ENCODE results near the gene WTIP. TPM values are rescaled to one million over a fixed set of nuclear protein-coding genes. Genes with fewer than 3 reads are reported as not detected.

WTIP gene
- total RNA-seq, 1 donor from 2014 or later, result 23.5 TPM

DNA sequence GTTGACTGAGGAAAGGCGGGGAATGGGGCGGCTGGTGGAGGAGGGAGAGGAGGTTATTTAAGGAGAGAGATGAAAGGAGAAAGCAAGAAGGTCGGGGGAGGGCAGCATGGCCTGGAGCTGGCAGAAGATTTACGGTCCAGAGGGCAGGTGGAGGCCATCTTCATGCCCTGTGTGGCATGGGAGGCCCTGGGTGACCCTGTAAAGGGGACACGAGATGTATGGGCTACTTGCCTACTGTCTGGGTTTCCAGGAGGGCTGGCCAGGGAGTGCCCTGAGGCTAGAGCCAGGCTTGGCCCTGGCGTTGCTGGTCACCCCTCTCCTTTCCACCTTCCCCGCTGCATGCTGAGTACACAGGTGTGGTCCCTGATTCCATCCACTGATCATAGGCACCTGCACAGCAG, 6.1 kb downstream of the WTIP start:
- Histone ChIP-seq H3K27me3 (ENCODE audit: low read depth) (no peaks in the 10 kb centered on the region), H3K27ac (no peak overlapping the region), H3K4me1 (peaks cover 16% of the 10 kb centered on the region), H3K36me3 (peaks cover 27% of the 10 kb centered on the region), H3K9me3 (no peaks in the 10 kb centered on the region), H3K4me3 (no peak overlapping the region)
- intact Hi-C loops (cut with DNase I), result no loop called here
- TF ChIP-seq, protein P1, sequence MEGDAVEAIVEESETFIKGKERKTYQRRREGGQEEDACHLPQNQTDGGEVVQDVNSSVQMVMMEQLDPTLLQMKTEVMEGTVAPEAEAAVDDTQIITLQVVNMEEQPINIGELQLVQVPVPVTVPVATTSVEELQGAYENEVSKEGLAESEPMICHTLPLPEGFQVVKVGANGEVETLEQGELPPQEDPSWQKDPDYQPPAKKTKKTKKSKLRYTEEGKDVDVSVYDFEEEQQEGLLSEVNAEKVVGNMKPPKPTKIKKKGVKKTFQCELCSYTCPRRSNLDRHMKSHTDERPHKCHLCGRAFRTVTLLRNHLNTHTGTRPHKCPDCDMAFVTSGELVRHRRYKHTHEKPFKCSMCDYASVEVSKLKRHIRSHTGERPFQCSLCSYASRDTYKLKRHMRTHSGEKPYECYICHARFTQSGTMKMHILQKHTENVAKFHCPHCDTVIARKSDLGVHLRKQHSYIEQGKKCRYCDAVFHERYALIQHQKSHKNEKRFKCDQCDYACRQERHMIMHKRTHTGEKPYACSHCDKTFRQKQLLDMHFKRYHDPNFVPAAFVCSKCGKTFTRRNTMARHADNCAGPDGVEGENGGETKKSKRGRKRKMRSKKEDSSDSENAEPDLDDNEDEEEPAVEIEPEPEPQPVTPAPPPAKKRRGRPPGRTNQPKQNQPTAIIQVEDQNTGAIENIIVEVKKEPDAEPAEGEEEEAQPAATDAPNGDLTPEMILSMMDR (IDR thresholded peaks at IDR 0.05), result no peak
- DNase-seq (no peak), ATAC-seq (no peak)

DNA sequence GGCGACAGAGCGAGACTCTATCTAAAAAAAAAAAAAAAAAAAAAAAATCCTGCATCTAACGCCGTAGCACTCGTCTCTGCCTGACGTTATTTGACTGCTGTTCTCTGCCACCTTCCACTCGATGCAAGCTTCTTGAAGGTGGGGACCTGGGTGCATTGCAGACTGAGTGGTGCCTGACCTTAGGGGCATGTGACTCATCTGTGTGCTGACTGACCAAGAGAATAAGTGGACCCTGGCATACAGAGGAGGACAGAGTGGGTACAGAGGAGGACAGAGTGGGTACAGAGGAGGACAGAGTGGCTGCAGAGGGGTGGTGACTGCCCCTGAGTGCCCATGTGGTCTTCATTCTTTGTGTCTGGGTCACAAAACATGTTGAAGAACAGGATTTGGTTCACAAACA, 7.6 kb downstream of the WTIP start:
- Histone ChIP-seq H3K4me1 (peaks cover 4% of the 10 kb centered on the region), H3K9me3 (no peaks in the 10 kb centered on the region), H3K36me3 (peaks cover 43% of the 10 kb centered on the region), H3K4me3 (no peak overlapping the region), H3K27me3 (ENCODE audit: low read depth) (no peaks in the 10 kb centered on the region), H3K27ac (no peak overlapping the region)
- TF ChIP-seq, protein P1 (IDR thresholded peaks at IDR 0.05), result no peak
- no peak for DNase-seq
- intact Hi-C loops (cut with DNase I), result no loop called here
- ATAC-seq, result peak; percentile 91 to 92

DNA sequence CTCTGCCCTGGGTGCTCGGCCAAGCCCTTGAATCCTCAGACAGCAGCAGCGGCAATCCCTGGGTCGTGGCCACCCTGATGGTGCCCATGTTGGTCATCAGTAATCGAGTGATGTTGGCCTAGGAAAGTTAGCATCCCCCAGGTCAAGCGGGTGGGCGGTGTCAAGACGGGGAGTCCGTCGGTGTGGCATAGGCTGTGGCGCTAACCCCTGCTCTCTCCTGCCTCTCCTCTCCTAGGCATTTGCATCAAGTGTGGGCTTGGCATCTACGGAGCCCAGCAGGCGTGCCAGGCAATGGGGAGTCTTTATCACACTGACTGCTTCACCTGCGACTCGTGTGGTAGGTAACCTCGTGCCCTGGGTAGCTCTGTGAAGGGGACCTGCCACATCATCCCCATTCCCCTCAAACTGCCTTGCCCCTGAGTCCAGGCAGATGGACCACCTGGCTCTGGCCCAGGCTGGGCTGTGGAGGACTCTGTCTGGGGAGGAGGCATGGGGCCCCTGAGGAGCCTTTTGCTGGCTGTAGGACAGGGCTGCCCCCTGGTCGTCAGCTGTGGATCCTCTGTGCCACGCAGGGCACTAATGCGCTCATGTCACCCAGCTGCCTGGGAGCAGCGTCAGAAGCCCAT, 8.7 kb downstream of the WTIP start:
- intact Hi-C loops (cut with DNase I), result no loop called here
- no peak overlapping the region for H3K4me3 ChIP-seq
- no peaks in the 10 kb centered on the region for H3K9me3 ChIP-seq
- ATAC-seq (no peak), DNase-seq (no peak)
- peaks cover 53% of the 10 kb centered on the region for H3K36me3 ChIP-seq
- H3K27ac ChIP-seq, result no peak overlapping the region
- no peaks in the 10 kb centered on the region for H3K27me3 ChIP-seq (ENCODE audit: low read depth)
- H3K4me1 ChIP-seq, result no peaks in the 10 kb centered on the region
- TF ChIP-seq, protein P1 (IDR thresholded peaks at IDR 0.05), result no peak

DNA sequence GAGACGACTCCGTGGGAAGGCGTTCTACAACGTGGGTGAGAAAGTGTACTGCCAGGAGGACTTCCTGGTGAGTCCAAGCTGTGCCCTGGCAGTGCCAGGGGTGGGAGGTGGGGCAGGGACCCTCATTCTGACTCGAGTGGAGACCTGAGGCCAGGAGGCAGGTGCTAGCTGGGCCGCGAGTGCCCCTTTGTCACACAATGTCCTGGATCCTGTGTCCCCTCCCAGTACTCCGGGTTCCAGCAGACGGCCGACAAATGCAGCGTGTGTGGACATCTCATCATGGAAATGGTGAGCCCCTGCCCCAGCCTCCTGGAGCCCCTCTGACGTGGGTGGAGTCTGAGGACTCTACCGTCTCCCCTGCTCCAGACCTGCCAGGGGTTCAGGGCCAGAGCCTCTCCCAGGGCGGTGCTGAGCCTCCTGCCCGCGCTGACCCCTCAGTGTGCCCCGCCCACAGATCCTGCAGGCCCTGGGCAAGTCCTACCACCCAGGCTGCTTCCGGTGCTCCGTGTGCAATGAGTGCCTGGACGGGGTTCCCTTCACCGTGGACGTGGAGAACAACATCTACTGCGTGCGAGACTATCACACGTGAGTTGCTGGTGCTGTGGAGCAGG, 11.6 kb downstream of the WTIP start:
- H3K36me3 ChIP-seq, result peaks cover 78% of the 10 kb centered on the region
- no peaks in the 10 kb centered on the region for H3K4me1 ChIP-seq
- TF ChIP-seq, protein P1 (IDR thresholded peaks at IDR 0.05), result no peak
- H3K27ac ChIP-seq, result no peak overlapping the region
- no peak for ATAC-seq
- H3K27me3 ChIP-seq (ENCODE audit: low read depth), result no peaks in the 10 kb centered on the region
- H3K9me3 ChIP-seq, result no peaks in the 10 kb centered on the region
- no peak for DNase-seq
- no peak overlapping the region for H3K4me3 ChIP-seq
- intact Hi-C loops (cut with DNase I), result no loop called here

DNA sequence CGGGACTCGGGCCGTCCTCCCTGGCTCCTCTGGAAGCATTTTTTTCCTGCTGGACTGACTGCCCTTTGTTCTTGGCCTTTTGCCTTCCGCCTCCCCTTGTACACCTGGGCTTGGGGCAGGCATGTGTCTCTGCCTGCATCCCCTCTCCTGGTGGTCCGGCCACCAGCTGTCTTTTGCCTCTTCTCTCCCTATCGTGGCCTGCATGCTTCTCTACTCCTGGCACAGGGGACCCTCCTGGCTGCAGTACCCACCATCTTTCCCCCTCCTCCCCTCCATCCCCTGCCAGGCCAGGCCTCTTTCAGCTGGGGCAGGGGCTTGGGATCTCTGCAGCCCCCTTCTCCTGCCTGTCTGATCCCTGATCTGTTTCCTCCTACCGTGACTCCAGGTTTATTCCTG, 12.1 kb downstream of the WTIP start:
- intact Hi-C loops (cut with DNase I), result no loop called here
- Histone ChIP-seq H3K27ac (no peak overlapping the region), H3K4me3 (no peak overlapping the region), H3K36me3 (peaks cover 81% of the 10 kb centered on the region), H3K9me3 (no peaks in the 10 kb centered on the region), H3K4me1 (no peaks in the 10 kb centered on the region), H3K27me3 (ENCODE audit: low read depth) (no peaks in the 10 kb centered on the region)
- TF ChIP-seq, protein P1 (IDR thresholded peaks at IDR 0.05), result no peak
- ATAC-seq (no peak), DNase-seq (no peak)
